ENCODE measurements around the gene CHCHD3.

GRCh38 chr7:133110312-133110711 lies 28.4 kb upstream of the CHCHD3 start:
- TF ChIP-seq CTCF (IDR thresholded peaks at IDR 0.05): no peak
- TF ChIP-seq POLR2AphosphoS5 (IDR thresholded peaks at IDR 0.05): no peak
